Measurements from ENCODE around the gene KLHL28. TPM values are rescaled to one million over a fixed set of nuclear protein-coding genes. Genes with fewer than 3 reads are reported as not detected.

The KLHL28 gene
- total RNA-seq, 1 experiment from 2014 or later = 4.7 TPM

GRCh38 chr14:44960146-44960545, 1.6 kb downstream of the KLHL28 start:
- TF ChIP-seq CTCF (IDR thresholded peaks at IDR 0.05; ENCODE audit: insufficient read depth in 1 of 2, low read depth in 1 of 2, low read length in 1 of 2, severe bottlenecking in 1 of 2, unreplicated experiment in 1 of 2) = no peak
- H3K4me3 ChIP-seq (ENCODE audit: low read depth, low read length) = peak overlapping the region; percentile 63
- DNase-seq = no peak
- H3K9me3 Mint-ChIP-seq (ENCODE audit: unreplicated experiment) = no peaks in the 10 kb centered on the region
- intact Hi-C loops (cut with micrococcal nuclease; ENCODE audit: unreplicated experiment) = loop anchor here (5.0 kb wide), 3 partner anchors 48 to 292 kb away; partner anchors contain the start of genes MIS18BP1 and PRPF39
- H3K4me3 Mint-ChIP-seq (ENCODE audit: unreplicated experiment) = peak overlapping the region; percentile 24
- H3K27me3 ChIP-seq (replicated peaks; ENCODE audit: control insufficient read depth, insufficient read depth, low read length) = no peaks in the 10 kb centered on the region
- no peaks in the 10 kb centered on the region for H3K9me3 ChIP-seq
- ChIA-PET POLR2A (no interaction called here), CTCF (no interaction called here)
- no peaks in the 10 kb centered on the region for H3K36me3 Mint-ChIP-seq (ENCODE audit: insufficient read depth, unreplicated experiment)
- H3K4me1 ChIP-seq = no peaks in the 10 kb centered on the region
- H3K4me1 Mint-ChIP-seq (ENCODE audit: low read depth, unreplicated experiment) = peaks cover 8% of the 10 kb centered on the region
- no peaks in the 10 kb centered on the region for H3K27me3 Mint-ChIP-seq (ENCODE audit: insufficient read depth, unreplicated experiment)
- no peaks in the 10 kb centered on the region for H3K36me3 ChIP-seq (ENCODE audit: control insufficient read depth, insufficient read depth, low read length)
- no peak overlapping the region for H3K27ac Mint-ChIP-seq (ENCODE audit: unreplicated experiment)
- no TSS peak for BruUV-seq (replicated peaks)

GRCh38 chr14:44959538-44959937, 2.2 kb downstream of the KLHL28 start:
- no TSS peak for BruUV-seq (replicated peaks)
- no peak for DNase-seq
- no peaks in the 10 kb centered on the region for H3K4me1 ChIP-seq
- Mint-ChIP-seq H3K36me3 (ENCODE audit: insufficient read depth, unreplicated experiment) (no peaks in the 10 kb centered on the region), H3K4me3 (ENCODE audit: unreplicated experiment) (no peak overlapping the region), H3K27me3 (ENCODE audit: insufficient read depth, unreplicated experiment) (no peaks in the 10 kb centered on the region), H3K27ac (ENCODE audit: unreplicated experiment) (no peak overlapping the region), H3K4me1 (ENCODE audit: low read depth, unreplicated experiment) (peaks cover 7% of the 10 kb centered on the region), H3K9me3 (ENCODE audit: unreplicated experiment) (no peaks in the 10 kb centered on the region)
- intact Hi-C loops (cut with micrococcal nuclease; ENCODE audit: unreplicated experiment) = no loop called here
- no peaks in the 10 kb centered on the region for H3K27me3 ChIP-seq (replicated peaks; ENCODE audit: control insufficient read depth, insufficient read depth, low read length)
- no peak overlapping the region for H3K4me3 ChIP-seq (ENCODE audit: low read depth, low read length)
- POLR2A ChIA-PET = no interaction called here
- no peak for TF ChIP-seq CTCF (IDR thresholded peaks at IDR 0.05; ENCODE audit: insufficient read depth in 1 of 2, low read depth in 1 of 2, low read length in 1 of 2, severe bottlenecking in 1 of 2, unreplicated experiment in 1 of 2)
- CTCF ChIA-PET = no interaction called here
- no peaks in the 10 kb centered on the region for H3K36me3 ChIP-seq (ENCODE audit: control insufficient read depth, insufficient read depth, low read length)
- no peaks in the 10 kb centered on the region for H3K9me3 ChIP-seq

- DNase-seq = no peak
- Mint-ChIP-seq H3K36me3 (ENCODE audit: insufficient read depth, unreplicated experiment) (no peaks in the 10 kb centered on the region), H3K4me1 (ENCODE audit: low read depth, unreplicated experiment) (no peaks in the 10 kb centered on the region), H3K4me3 (ENCODE audit: unreplicated experiment) (no peak overlapping the region), H3K27me3 (ENCODE audit: insufficient read depth, unreplicated experiment) (no peaks in the 10 kb centered on the region), H3K9me3 (ENCODE audit: unreplicated experiment) (no peaks in the 10 kb centered on the region), H3K27ac (ENCODE audit: unreplicated experiment) (no peak overlapping the region)
- intact Hi-C loops (cut with micrococcal nuclease; ENCODE audit: unreplicated experiment) = no loop called here
- CTCF ChIA-PET = no interaction called here
- Histone ChIP-seq H3K27me3 (replicated peaks; ENCODE audit: control insufficient read depth, insufficient read depth, low read length) (no peaks in the 10 kb centered on the region), H3K9me3 (no peaks in the 10 kb centered on the region), H3K36me3 (ENCODE audit: control insufficient read depth, insufficient read depth, low read length) (no peaks in the 10 kb centered on the region), H3K4me1 (no peaks in the 10 kb centered on the region), H3K4me3 (ENCODE audit: low read depth, low read length) (no peak overlapping the region)
- no peak for TF ChIP-seq CTCF (IDR thresholded peaks at IDR 0.05; ENCODE audit: insufficient read depth in 1 of 2, low read depth in 1 of 2, low read length in 1 of 2, severe bottlenecking in 1 of 2, unreplicated experiment in 1 of 2)
- BruUV-seq (replicated peaks) = no TSS peak
- POLR2A ChIA-PET = no interaction called here
Measured at GRCh38 chr14:44956866-44957265, 4.9 kb downstream of the KLHL28 start.

Measured in Caco-2 (cell line).